ENCODE data around the gene IL31RA.

Gene IL31RA

GRCh38 chr5:55888205-55888604 is 37.0 kb downstream of the IL31RA start:
- no peak for TF ChIP-seq CTCF (IDR thresholded peaks at IDR 0.05)
- no peaks in the 10 kb centered on the region for H3K36me3 ChIP-seq (ENCODE audit: control insufficient read depth, insufficient read depth, low read length)
- H3K79me2 ChIP-seq = no peaks in the 10 kb centered on the region
- no peak overlapping the region for H3K9ac ChIP-seq
- H3K4me3 ChIP-seq (ENCODE audit: low read depth, low read length) = no peak overlapping the region
- H3K27me3 ChIP-seq (ENCODE audit: control insufficient read depth, insufficient read depth, low read length) = no peaks in the 10 kb centered on the region
- no peak overlapping the region for H3K27ac ChIP-seq
- no peak overlapping the region for H2AFZ ChIP-seq
- H3K9me3 ChIP-seq (ENCODE audit: control insufficient read depth, low read length) = no peaks in the 10 kb centered on the region
- no peak overlapping the region for H3K4me2 ChIP-seq (ENCODE audit: low read length)
- H3K4me1 ChIP-seq = no peaks in the 10 kb centered on the region

- H3K79me2 ChIP-seq = no peaks in the 10 kb centered on the region
- H3K4me1 ChIP-seq = no peaks in the 10 kb centered on the region
- TF ChIP-seq CTCF (IDR thresholded peaks at IDR 0.05) = no peak
- no peak overlapping the region for H3K4me3 ChIP-seq (ENCODE audit: low read depth, low read length)
- H3K9me3 ChIP-seq (ENCODE audit: control insufficient read depth, low read length) = no peaks in the 10 kb centered on the region
- no peak overlapping the region for H2AFZ ChIP-seq
- no peaks in the 10 kb centered on the region for H3K27me3 ChIP-seq (ENCODE audit: control insufficient read depth, insufficient read depth, low read length)
- no peak overlapping the region for H3K4me2 ChIP-seq (ENCODE audit: low read length)
- no peak overlapping the region for H3K9ac ChIP-seq
- H3K36me3 ChIP-seq (ENCODE audit: control insufficient read depth, insufficient read depth, low read length) = no peaks in the 10 kb centered on the region
- H3K27ac ChIP-seq = no peak overlapping the region
Measured at GRCh38 chr5:55892479-55892878, 41.3 kb downstream of the IL31RA start.

- Histone ChIP-seq H3K27ac (no peak overlapping the region), H3K9me3 (ENCODE audit: control insufficient read depth, low read length) (no peaks in the 10 kb centered on the region), H3K4me3 (ENCODE audit: low read depth, low read length) (no peak overlapping the region), H3K79me2 (no peaks in the 10 kb centered on the region), H3K27me3 (ENCODE audit: control insufficient read depth, insufficient read depth, low read length) (no peaks in the 10 kb centered on the region), H3K4me1 (no peaks in the 10 kb centered on the region), H2AFZ (no peak overlapping the region), H3K9ac (no peak overlapping the region), H3K36me3 (ENCODE audit: control insufficient read depth, insufficient read depth, low read length) (no peaks in the 10 kb centered on the region), H3K4me2 (ENCODE audit: low read length) (no peak overlapping the region)
- no peak for TF ChIP-seq CTCF (IDR thresholded peaks at IDR 0.05)
Measured at GRCh38 chr5:55894135-55894534, 43.0 kb downstream of the IL31RA start.

GRCh38 chr5:55895346-55895745 is 44.2 kb downstream of the IL31RA start:
- H3K27ac ChIP-seq = no peak overlapping the region

More at GRCh38 chr5:55895346-55895745, 44.2 kb downstream of the IL31RA start:
- Histone ChIP-seq H3K4me3 (ENCODE audit: low read depth, low read length) (no peak overlapping the region), H3K9ac (no peak overlapping the region), H3K27me3 (ENCODE audit: control insufficient read depth, insufficient read depth, low read length) (no peaks in the 10 kb centered on the region), H3K4me2 (ENCODE audit: low read length) (no peak overlapping the region), H3K36me3 (ENCODE audit: control insufficient read depth, insufficient read depth, low read length) (no peaks in the 10 kb centered on the region), H3K9me3 (ENCODE audit: control insufficient read depth, low read length) (no peaks in the 10 kb centered on the region), H3K4me1 (no peaks in the 10 kb centered on the region), H2AFZ (no peak overlapping the region), H3K79me2 (no peaks in the 10 kb centered on the region)
- no peak for TF ChIP-seq CTCF (IDR thresholded peaks at IDR 0.05)

Data from parathyroid adenoma (tissue), 2 donors.